HG03457 (cell line): Measurements from ENCODE around the gene TMEM169.

Experiments
- ATAC-seq: cut with Tn5 transposase; IDR thresholded peaks from one replicate; pipeline ENCODE4 v1.9.1; 2021; ENCODE audit warnings: moderate number of reproducible peaks; ENCODE audit not compliant: unreplicated experiment

TMEM169 gene, protein sequence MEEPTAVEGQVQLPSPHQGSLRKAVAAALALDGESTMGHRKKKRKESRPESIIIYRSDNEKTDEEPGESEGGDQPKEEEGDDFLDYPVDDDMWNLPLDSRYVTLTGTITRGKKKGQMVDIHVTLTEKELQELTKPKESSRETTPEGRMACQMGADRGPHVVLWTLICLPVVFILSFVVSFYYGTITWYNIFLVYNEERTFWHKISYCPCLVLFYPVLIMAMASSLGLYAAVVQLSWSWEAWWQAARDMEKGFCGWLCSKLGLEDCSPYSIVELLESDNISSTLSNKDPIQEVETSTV

DNA sequence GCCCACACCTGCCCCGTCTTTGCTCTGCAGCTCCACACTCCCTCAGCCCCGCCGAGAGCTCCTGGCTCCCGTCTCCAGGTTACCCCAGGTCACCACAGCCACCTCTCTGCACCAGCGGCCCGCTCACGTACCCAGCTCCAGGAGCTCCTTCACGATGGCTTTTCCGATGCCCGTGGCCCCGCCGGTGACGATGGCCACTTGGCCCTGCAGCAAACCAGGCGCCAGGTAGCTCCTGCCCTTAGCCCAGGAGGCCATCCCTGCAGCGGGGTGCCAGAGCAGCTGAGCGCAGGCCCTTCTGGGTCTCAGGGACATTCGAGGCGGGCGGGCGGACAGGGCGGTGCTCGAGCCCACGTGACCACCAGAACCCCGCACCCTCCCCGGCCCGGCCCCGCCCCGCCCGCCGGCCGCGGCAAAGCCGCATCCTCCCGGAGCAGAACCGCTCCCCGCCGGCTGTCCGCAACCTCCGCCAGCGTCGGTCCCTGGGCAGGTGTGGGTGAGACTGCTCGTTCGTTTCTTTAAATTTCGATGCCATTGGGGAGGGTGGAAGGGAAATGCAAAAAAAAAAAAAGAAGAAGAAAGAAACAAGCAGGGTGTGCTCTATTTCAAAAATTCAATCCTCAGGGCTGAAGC lies at the start of gene TMEM169, which contains the start of gene PECR:
TMEM169 (plus strand) TSS at position 433 of the 630 bp plus-strand sequence. CDS start 14,045 bp downstream, outside the sequence.
PECR (minus strand) TSS at position 323 of the 630 bp plus-strand sequence; CDS start at position 255, 68 bp downstream.
- peak; percentile 91 for ATAC-seq

DNA sequence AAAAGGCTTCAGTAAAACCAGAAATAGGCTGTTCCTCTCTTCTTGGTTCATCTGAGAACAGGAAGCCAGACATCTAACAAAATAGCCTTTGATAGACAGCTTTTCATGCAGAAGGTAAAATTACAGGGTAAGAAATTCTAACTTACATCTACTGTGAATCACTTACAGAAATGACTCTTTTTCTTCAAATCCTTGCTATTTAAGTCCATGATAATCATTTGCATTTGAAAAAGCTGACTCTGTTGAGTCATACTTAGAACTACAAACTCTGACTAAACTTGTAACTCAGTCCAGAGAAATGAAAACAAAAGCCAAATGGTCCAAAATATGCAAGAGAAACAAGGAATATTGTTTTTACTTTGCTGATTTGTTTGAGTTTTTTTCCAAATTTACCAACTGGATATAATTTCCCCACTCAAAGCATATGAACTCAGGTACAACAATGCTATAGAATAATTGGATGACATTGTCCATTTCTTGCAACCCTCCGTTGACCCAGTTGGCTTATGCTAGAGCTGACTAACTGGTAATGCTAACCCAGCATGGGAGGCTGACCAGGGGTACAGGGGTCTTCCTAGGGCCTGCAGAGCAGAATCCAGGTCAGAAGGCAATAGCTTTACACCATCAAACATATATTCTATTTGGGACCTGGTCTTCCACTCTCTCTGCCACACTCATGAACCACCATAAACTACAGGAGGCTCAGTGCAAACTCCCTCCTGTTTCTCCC lies 49.6 kb upstream of the TMEM169 start:
- ATAC-seq, result peak; percentile 80

DNA sequence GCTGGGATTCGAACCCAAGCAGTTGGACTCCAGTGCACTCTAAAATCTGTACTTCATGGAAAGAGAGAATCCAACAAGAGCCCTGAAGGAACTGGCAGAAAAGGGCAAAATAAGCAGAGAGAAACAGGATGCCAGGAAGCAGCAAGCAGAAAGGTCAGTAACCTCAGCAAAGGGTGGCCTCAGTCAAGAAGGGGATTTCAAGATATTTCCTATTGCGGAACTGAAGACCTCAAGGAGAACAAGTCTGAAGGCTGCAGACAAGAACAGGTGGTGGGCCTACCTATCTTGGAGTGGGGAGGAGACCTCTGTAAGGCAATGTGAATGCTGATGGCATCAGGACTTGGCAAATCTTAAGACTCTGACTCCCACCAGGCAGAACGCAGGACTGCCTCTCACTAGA lies 48.3 kb upstream of the TMEM169 start:
- ATAC-seq, result no peak

DNA sequence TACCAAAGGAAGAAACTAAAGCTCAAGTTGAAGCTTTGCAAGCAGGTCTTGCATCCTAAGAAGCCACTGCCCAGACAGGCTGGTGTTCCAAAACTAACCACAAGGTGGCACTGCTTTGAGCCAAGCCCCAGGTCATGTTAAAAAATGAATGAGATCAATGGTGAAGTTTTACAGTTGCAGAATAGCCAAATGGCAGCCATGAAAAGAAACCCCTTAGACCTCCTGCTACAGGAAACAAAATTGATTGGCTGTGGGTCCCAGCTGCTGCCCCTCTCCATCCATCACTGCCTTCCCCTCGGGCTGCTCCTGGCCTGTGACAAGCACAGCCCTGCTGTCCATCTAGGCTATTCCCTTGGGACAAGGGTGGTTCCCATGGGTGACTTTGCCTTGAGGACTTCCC lies 47.7 kb upstream of the TMEM169 start:
- ATAC-seq, result no peak

DNA sequence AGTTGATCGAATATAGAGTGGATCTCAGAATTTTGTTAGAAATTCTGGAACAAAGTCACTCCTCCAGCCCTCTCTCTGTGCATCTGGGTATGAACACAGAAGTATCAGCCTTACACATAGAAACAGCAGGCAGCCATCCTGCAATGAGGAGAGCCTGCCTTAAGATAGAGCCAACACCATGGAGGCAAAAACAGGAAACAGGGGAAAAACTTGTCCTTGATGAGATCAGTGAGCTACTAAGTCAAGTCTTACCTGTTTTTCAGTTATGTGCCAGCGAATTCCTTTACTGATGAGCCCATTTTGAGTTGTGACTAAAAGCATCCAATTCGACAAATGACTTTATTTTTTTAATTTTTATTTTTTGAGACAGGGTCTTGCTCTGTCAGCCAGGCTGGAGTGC lies 41.8 kb upstream of the TMEM169 start:
- ATAC-seq, result no peak

DNA sequence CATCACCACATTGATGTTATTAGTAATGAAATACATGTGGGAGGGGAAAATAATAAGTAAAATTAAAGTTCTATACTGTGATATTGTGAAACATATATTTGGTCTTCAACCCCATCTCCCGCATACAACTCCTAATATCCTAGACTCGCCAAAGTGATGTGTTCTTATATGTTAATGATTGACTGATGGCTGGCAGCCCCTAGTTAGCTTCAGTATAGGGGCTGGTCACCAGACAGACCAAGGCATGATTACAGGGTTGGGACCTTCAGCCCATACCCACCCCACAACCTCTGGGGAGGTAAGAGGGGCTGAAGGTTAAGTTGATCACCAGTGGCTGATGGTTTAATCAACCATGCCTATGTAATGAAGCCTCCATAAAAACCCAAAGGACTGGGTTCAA lies 40.3 kb upstream of the TMEM169 start:
- no peak for ATAC-seq

DNA sequence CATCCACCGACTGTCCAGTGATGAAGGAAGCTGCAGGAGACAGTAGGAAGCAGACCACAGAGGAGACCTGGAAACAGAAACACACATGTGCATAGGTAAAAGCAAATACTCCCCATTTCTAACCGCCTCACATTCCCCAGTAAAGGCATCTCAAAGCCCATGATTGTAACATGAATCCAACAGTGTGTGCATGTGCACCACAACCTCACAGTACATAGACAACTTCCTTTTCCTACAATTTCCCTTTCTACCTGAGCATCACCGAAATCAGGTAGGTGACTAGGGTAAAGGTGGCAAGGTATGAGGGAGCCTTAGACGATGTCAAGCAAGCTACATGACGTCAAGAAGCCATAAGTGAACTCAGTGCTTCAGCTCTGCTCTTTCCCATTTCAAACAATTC lies 37.8 kb upstream of the TMEM169 start:
- no peak for ATAC-seq

DNA sequence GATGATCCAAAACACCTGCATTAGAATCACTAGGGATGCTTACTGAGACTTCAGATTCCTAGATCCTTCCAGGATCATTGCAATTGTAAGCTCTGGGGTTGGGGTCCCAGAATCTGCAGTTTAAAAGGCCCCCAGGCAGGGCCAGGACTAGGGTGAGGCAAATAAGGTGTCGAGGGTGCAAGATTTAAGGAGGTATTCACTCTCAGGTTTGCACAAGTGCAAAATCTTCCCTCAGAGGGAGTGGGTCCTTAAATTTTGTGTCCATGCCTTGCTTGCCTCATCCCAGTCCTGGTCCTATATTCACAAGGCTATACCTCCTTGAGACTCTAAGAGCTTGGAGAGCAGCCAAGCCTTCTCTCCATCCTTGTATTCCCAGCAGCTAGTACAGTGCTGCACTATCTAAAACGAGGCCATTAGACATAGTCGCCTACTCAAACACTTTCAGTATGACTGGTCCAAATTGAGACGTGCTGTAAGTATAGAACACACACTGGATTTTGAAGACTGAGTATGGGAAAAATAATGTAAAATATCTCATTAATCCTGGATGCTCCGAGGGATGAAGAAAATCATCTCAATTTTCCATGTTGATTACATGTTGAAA lies 36.7 kb upstream of the TMEM169 start:
- peak; percentile 90 for ATAC-seq

DNA sequence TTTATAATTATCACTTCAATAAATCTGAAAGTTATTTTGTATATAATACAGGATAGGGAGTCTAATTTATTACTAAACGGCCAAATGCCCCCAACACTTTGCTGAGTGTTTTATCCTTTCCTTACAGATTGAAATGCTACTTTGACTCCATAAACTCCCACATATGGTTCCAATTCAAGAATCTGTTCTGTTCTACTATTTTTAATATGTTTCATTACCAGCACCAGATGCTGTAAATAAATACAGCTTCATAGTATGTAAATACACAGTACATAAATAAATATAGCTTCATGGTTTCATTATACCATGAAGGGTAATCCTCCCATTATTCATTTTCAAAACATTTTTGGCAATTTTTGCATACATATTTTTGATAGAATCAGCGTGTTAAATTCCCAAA lies 34.3 kb upstream of the TMEM169 start:
- no peak for ATAC-seq

DNA sequence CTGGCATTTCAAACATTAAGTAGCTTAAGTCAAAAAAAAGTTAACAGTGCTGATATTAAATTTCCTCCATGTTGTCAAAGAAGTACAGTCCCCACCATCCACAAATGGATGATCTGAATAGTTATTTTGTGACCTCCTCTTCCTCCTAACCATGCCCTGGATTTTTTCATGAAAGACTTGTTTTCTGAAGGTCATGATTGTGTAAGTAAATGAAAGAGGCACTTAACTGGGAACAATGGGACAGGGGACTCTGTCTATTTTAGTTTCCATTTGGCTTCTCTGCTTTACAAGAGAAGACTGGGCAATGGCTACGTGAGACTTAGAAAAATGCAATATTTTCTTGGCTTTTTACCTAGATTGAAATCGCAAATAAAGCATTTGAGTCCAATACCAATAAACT lies 32.3 kb upstream of the TMEM169 start:
- ATAC-seq, result no peak

DNA sequence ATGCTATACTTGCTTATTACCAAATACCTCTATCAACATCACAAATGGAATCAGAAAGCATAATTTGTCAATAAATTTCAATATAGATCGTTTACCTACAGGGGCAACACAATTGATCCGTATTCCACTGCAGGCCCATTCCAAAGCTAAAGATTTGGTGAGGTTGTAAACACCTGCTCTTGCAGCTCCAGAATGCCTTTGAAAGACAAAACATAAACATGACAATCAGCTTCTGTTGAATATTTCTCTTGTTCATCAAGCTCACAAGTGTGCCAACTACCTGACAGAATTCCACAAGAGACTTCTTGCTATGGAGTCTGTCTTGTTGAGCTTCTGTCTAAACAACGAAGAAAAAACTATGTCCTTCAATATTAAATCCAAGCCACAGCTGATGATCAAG lies 30.4 kb upstream of the TMEM169 start:
- ATAC-seq, result no peak

DNA sequence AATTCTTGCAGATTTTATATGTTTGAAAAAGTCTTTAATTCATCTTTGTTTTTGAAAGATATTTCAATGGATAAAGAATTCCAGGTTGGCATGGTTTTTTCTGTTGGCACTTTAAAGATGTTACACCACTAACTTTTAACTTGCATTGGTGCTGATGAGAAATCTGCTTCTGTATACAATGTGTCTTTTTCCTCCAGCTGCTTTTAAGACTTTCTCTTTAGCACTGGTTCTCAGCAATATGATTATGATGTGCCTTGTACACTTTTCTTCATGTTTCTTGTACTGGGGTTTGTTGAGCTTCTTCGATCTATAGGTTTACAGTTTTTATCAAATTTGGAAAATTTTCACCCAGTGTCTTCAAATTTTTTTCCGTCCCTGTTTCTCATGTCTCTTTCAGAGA lies 29.3 kb upstream of the TMEM169 start:
- ATAC-seq, result no peak

DNA sequence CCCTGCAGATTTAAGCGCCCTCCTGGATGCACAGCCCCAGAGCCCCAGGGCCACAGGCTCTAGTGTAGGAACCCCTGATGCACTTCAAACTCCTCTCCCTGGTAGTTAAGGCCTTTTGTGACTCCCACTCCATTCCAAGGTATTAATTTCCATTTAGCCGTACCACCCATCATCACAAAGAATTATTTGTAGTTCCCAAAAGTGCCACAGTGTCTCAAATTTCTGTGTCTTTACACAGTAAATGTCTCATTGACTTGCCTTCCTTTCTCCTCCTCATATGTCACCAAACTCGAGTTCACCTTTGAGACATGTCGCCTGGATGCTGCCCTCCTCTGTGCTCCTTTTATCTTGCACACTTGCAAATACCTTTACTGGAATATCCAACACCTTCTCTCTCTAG lies 26.0 kb upstream of the TMEM169 start:
- ATAC-seq, result no peak

DNA sequence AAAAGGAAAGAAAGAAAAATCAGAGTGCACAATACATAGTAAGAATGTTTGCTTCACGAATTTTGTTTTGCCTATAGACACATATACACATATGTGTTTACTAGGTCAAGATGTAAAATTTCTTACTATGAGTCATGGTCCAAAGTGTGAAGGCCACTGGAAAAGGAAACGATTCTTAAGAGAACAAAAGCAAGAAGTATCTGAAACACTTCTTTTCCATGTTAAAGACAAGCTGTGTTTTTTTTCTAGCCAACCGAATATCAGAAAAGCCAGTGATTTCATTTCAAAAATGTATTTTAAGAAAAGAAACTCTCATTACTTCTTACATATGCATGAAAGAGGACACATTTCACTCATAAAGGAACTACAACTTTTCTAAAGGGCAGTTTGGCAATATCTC lies 25.0 kb upstream of the TMEM169 start:
- no peak for ATAC-seq

DNA sequence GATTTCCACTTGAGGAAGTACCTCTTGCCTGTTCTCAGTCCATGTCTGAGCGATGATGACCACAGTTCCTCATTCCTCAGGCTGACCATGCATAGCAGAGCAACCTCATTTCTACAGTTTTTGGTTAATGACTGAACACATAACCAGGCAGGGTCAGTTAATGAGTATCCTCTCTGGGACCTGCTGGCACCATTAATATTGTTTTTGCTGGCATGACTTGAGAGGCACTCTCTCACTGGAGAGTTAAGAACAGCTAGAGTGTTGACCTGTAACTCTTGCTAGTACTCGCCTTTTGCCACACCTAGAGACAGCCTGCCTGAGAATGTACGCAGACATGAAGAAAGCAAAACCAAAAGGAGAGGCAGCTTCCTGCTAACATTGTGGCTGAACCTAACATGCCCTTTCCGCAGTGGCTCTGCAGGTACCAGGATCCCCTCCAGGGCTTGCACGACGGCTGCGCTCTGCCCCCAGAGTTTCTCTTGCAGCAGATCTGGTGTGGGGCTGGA lies 24.0 kb upstream of the TMEM169 start:
- ATAC-seq, result peak; percentile 89

DNA sequence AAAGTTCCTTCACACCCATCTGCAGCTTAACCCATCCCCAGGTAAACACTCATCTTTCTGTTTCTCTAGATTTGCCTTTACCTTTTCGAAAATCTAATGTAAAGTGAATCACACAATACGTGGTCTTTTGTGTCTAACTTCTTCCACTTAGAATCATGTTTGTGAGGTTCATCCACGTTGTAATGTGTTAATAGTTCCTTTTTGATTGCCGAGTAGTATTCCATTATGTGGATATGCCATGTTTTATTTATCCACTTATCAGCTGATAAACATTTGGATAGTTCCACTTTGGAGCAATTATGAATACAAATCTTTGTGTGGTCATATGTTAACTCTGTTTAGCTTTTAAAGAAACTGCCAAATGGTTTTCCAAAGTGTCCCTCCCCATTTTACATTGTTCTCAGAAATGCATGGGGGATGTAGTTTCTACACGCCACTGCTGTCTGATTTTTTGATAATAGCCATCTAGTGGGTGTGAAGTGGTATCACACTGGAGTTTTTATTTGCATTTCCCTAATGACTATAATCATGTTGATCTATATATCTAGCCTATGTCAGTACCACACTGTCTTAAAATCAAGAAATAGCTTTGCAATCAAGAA lies 22.4 kb upstream of the TMEM169 start:
- ATAC-seq, result no peak

DNA sequence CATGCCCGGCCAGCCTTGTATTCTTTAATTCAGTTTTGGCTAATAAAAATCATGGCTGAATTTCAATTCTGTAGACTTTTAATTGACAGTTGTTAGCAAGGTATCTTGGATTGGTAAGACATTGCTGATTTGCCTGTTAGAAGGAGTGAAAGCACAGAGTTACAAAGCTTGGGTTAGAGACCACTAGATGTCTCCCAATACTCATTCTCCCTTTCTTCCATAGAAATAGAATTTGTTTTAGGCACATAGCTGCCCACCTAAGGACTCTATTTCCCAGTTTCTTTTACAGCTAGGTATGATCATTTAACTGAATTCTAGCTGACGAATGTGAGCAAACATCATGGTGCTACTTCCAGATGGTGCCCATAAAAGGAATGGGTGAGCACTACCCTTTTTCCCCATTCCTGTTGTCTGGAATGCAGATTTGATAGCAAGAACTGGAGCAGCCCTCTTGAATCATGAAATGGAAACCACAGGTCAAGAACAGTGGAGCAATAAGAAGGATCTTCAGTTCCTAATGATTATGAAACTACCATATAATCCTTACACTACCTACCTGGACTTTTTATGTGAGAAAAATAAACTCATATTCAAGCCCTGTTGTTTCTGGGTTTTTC lies 17.6 kb upstream of the TMEM169 start:
- ATAC-seq, result no peak

DNA sequence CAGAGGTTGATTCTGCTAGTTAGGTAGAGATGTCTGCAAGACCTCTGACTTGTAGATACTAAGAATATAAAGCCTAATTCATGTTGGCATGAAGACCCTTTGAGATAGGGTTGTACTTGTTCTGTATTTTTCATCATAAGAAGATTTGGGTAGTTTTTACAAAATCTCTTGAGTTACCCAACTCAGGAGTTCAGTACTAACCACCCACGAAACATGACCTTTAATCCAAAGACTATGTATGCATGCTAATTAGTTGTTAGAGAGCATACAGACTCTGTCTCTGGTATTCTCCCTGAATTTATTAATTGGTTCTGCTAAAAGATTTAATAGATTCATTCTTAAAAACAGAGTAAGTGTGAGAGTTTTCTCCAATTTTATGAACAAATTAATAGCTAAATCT lies 17.1 kb upstream of the TMEM169 start:
- no peak for ATAC-seq

DNA sequence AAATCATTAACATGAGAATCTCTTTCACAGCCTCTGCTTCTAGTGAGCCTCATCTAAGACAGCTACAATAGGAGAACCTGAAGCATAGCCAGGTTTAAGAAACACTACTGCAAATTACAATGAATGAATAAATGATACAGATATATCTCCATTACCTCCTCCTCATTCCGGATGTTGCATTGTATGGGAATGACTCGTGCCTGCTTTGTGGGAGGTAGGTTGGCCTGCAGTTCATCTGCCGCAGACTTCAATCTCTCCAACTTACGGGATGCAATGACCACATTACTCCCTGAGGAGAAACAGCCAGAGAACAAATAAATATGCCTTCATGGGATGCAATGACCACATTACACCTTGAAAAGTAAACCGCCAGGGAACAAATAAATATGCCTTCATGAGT lies 15.5 kb upstream of the TMEM169 start:
- ATAC-seq, result no peak

DNA sequence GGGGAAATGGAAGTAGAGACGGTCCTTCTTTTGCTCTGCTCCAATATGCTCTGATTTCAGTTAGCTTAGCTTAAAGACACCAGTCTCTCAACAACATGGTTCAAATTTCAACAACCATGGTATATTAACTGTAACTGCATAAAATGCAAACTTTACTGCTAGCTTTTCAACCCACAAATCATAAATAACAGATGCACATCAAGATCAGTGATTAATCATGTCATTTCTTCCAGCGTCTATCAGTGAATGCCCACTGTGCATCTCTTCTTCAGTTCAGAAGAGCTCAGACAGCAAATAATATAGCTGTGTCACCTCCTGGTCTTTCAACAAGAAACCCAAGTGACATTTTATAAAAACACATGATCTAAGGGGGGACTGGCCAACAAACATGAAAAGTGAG lies 12.7 kb upstream of the TMEM169 start:
- no peak for ATAC-seq

DNA sequence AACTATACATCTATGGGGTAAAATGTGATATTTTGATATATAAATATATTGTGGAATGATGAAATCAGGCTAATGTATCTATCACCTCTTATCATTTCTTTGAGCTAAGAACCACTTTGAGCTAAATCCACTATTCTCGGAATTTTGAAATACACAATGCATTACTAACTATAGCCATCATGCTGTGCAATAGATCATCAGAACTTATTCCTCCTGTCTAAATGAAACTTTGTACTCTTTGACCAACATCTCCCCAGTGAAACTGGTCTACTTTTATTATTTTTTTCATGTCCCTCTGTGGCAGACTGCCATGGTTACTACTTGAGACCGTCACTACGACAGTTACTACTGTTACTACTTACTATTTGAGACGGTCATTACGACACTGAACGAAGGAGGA lies 11.5 kb upstream of the TMEM169 start:
- ATAC-seq, result no peak
